ENCODE data around the gene RICTOR.

Gene RICTOR

DNA sequence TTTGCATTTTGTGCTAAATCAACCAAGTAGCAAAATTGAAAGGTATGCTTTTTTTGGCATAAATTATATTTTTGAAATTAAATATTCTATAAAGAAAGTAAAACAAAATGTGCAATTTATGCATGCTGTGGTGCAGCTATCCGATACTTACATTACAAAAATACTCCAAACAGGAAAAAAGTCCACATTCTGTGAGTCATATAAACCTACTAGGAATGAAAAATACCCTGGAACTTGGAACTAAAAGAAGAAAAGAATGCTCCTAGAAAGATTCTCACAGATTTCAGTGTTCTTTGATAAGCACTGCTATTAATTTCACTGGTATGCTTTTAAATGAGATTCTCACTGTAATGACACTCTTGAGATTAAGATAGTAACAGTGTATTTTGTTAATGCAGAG, 135.8 kb downstream of the RICTOR start:
- TF ChIP-seq, protein P1, sequence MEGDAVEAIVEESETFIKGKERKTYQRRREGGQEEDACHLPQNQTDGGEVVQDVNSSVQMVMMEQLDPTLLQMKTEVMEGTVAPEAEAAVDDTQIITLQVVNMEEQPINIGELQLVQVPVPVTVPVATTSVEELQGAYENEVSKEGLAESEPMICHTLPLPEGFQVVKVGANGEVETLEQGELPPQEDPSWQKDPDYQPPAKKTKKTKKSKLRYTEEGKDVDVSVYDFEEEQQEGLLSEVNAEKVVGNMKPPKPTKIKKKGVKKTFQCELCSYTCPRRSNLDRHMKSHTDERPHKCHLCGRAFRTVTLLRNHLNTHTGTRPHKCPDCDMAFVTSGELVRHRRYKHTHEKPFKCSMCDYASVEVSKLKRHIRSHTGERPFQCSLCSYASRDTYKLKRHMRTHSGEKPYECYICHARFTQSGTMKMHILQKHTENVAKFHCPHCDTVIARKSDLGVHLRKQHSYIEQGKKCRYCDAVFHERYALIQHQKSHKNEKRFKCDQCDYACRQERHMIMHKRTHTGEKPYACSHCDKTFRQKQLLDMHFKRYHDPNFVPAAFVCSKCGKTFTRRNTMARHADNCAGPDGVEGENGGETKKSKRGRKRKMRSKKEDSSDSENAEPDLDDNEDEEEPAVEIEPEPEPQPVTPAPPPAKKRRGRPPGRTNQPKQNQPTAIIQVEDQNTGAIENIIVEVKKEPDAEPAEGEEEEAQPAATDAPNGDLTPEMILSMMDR (IDR thresholded peaks at IDR 0.05; ENCODE audit: low read depth, low read length): no peak
- DNase-seq (ENCODE audit: extremely low read depth, low read depth): no peak

DNA sequence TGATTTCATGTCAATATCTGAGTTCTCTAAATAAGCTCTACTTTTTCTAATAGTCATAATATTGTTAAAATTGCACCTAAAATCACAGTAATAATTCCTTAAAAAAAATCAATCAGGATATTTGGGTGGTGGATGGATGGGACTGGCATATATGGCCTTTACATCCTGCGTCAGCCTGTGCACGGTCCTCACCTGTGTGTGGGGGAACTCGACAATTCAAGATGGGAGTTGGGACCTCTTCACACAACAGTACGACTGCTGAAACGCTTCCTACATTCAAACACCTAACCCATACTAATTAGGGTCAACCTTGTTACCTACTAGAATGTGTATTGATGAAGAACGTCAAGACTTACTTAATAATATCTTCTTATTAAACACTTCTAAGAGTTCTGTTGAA, 137.9 kb downstream of the RICTOR start:
- TF ChIP-seq, protein P1 (IDR thresholded peaks at IDR 0.05; ENCODE audit: low read depth, low read length): no peak
- no peak for DNase-seq (ENCODE audit: extremely low read depth, low read depth)

DNA sequence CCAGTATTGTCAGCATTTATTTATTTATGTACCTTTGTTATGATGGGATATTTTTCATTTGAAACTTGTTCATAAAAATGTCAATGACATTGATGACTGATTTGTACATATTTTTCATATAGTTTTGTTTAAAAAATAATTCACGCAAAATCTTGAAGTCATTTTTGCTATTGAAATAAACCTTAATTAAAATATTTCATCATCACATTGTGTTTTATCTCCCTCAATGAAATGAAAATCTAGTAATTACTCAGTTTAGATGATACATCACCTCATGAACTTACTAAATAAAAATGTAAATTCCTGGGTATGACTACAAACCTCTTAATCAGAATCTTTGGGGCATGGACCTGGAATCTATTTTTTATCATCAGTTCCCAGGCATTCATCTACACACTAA, 138.8 kb downstream of the RICTOR start:
- DNase-seq (ENCODE audit: extremely low read depth, low read depth): no peak

DNA sequence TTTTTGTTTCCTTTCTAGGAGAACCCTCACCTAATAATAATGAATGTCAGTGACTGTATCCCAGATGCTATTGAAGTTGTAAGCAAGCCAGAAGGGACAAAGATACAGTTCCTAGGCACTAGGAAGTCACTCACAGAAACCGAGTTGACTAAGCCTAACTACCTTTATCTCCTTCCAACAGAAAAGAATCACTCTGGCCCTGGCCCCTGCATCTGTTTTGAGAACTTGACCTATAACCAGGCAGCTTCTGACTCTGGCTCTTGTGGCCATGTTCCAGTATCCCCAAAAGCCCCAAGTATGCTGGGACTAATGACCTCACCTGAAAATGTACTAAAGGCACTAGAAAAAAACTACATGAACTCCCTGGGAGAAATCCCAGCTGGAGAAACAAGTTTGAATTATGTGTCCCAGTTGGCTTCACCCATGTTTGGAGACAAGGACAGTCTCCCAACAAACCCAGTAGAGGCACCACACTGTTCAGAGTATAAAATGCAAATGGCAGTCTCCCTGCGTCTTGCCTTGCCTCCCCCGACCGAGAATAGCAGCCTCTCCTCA, 141.3 kb downstream of the RICTOR start:
- no peak for DNase-seq (ENCODE audit: extremely low read depth, low read depth)
- TF ChIP-seq, protein P1 (IDR thresholded peaks at IDR 0.05; ENCODE audit: low read depth, low read length): no peak

More for the DNA sequence above, 138.8 kb downstream of the RICTOR start:
- TF ChIP-seq, protein P1 (IDR thresholded peaks at IDR 0.05; ENCODE audit: low read depth, low read length): no peak

DNA sequence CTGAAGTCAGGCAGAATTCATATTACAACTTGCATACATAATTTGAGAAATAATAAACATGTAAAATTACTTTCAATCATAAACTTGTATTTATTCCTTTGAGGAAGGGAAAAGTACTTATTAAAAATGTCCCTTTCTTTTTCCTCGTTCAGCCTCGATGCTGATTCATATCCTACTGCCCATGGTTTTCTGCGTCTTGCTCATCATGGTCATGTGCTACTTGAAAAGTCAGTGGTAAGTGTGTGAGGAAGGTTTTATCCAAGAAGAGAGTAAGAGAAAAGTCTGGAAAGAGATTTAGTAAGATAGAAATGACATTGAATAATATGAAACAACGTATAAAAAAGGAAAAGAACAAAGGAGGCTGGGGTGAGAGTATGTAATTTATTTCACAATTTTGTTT, 142.5 kb downstream of the RICTOR start:
- TF ChIP-seq, protein P1 (IDR thresholded peaks at IDR 0.05; ENCODE audit: low read depth, low read length): no peak
- no peak for DNase-seq (ENCODE audit: extremely low read depth, low read depth)

DNA sequence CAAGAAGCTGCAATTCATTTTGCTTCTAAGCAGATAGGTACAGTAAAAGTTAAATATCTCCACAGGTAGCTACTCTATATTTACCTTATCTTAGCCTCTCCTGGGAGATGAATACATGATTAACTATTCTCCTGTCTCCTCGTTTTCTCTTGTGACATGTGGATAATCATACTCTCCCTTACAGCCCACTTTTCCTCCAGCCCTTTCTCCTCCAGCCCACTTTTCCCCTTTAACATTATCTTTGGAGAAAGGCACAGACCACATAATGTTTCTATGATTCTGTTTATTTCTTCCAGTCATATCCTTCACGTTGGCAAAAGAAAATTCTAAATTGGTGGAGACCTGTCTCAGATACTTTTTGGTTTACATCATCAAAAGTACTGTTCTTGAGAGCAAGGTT, 144.4 kb downstream of the RICTOR start:
- DNase-seq (ENCODE audit: extremely low read depth, low read depth): no peak
- TF ChIP-seq, protein P1 (IDR thresholded peaks at IDR 0.05; ENCODE audit: low read depth, low read length): no peak

DNA sequence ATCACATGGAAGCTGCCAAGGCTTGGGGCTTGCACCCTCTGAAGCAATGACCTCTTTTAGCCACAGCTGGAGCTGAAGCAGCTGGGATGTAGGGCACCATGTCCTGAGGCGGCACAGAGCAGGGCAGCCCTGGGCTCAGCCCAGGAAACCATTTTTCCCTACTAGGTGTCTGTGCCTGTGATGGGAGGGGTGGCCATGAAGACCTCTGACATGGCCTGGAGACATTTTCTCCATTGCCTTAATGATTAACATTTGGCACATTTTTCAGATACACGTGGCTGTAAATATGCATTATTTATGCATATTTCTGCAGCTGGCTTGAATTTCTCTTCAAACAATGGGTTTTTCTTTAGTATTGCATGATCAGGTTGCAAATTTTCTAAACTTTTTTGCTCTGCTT, 146.7 kb downstream of the RICTOR start:
- TF ChIP-seq, protein P1 (IDR thresholded peaks at IDR 0.05; ENCODE audit: low read depth, low read length): no peak
- no peak for DNase-seq (ENCODE audit: extremely low read depth, low read depth)

Measured in AG09319 (cell line).